Mucosa of descending colon (tissue), 3 donors: ENCODE results near the gene PSMD3. TPM values are rescaled to one million over a fixed set of nuclear protein-coding genes. Genes with fewer than 3 reads are reported as not detected.

Source experiments
- ATAC-seq: fragments of 200-7000 bp; cut with Tn5 transposase; one replicate; pipeline ENCODE4 v1.9.1; 2020; ENCODE audit warnings: mild to moderate bottlenecking, moderate library complexity
- DNase-seq, 3 donors: peaks; one replicate each; pipeline ENCODE4 v3.0.0-alpha.2; 2020
- H3K36me3 ChIP-seq: fragments of 200-600 bp; one replicate; pipeline ENCODE4 v1.8.0; 2021; ENCODE audit warnings: low read depth, mild to moderate bottlenecking
- H3K4me1 ChIP-seq: fragments of 200-600 bp; one replicate; pipeline ENCODE4 v1.8.0; 2021; ENCODE audit warnings: low read depth, mild to moderate bottlenecking
- H3K4me3 ChIP-seq: fragments of 200-600 bp; one replicate; pipeline ENCODE4 v1.8.0; 2021; ENCODE audit warnings: mild to moderate bottlenecking
- H3K9me3 ChIP-seq: fragments of 200-600 bp; one replicate; pipeline ENCODE4 v1.8.0; 2021; ENCODE audit warnings: mild to moderate bottlenecking
- intact Hi-C, 2 donors: fragments of 100-400 bp; cut with DNase I in 1 of 2; cut with micrococcal nuclease in 1 of 2; formaldehyde crosslinking; loops; one replicate each; pipeline versions ENCODE4 v1.11.0 to v1.11.1; 2022; cut with DNase I, micrococcal nuclease
- total RNA-seq, 3 donors: library from RNA; stranded (reverse); fragmentation: NEBNext Ultra II Directional in 2 of 3; extraction: Animal tissue kit (Norgen Biotek cat#: 25700) in 2 of 3; gene quantifications; one replicate each; pipeline versions ENCODE4 v1.2.1 to v1.2.4, GENCODE V29; 2021 to 2023
- TF ChIP-seq, protein P1 (sequence below): fragments of 200-600 bp; IDR thresholded peaks from one replicate; pipeline ENCODE4 v1.8.0; 2022; ENCODE audit warnings: antibody characterized with exemption, mild to moderate bottlenecking
- donor health status: DM: no; HTN: no; CAD: no; lungs with moderate emphysema.
- donor health status: DM: no; HTN: no; CAD: no.
- donor health status: DM: no; HTN: yes; CAD: no.

The PSMD3 gene
- total RNA-seq, 3 donors from 2014 or later, result 96.0 to 126 (median 96.8) TPM

DNA sequence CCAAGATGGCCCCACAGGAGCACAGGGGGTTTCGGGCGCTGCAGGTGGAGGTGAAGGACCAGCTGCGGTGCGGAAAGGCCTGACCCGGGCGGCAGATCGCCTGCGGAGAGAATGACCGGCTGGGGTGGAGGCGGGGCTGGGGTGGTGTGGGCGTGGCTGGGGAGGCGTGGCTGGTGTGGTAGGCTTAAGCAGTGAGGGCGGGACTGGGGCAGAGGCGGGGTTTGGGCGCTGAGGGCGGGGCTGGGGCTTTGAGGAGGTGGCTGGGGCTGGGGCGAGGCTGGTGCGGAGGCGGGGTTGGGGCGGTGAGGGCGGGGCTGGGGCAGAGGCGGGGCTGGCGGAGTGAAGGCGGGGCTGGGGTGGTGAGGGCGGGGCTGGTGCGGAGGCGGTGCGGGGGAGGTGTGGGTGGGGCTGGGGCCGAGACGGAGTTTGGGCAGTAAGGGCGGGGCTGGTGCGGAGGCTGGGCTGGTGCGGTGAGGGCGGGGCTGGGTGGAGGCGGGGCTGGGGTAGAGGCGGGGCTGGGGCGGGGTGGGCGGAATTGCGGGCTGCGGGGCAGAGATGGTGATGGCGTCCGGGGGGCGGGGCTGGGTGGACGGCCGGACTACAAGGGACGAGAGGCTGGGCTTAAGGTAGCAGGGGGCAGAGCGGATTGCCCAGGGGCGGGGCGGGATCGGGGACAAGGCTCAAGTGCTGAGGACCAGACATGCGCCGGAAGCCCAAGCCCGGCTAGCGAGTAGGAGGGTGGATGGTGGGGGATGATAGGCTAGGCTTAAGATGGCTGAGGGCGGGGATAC, 27.7 kb upstream of the PSMD3 start:
- no peaks in the 10 kb centered on the region for H3K9me3 ChIP-seq
- DNase-seq (peak; percentile 99), ATAC-seq (peak; percentile 91)
- no peaks in the 10 kb centered on the region for H3K4me1 ChIP-seq
- intact Hi-C loops, result no loop called here
- TF ChIP-seq, protein P1, sequence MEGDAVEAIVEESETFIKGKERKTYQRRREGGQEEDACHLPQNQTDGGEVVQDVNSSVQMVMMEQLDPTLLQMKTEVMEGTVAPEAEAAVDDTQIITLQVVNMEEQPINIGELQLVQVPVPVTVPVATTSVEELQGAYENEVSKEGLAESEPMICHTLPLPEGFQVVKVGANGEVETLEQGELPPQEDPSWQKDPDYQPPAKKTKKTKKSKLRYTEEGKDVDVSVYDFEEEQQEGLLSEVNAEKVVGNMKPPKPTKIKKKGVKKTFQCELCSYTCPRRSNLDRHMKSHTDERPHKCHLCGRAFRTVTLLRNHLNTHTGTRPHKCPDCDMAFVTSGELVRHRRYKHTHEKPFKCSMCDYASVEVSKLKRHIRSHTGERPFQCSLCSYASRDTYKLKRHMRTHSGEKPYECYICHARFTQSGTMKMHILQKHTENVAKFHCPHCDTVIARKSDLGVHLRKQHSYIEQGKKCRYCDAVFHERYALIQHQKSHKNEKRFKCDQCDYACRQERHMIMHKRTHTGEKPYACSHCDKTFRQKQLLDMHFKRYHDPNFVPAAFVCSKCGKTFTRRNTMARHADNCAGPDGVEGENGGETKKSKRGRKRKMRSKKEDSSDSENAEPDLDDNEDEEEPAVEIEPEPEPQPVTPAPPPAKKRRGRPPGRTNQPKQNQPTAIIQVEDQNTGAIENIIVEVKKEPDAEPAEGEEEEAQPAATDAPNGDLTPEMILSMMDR, result no peak
- no peaks in the 10 kb centered on the region for H3K36me3 ChIP-seq
- H3K4me3 ChIP-seq, result no peak overlapping the region

DNA sequence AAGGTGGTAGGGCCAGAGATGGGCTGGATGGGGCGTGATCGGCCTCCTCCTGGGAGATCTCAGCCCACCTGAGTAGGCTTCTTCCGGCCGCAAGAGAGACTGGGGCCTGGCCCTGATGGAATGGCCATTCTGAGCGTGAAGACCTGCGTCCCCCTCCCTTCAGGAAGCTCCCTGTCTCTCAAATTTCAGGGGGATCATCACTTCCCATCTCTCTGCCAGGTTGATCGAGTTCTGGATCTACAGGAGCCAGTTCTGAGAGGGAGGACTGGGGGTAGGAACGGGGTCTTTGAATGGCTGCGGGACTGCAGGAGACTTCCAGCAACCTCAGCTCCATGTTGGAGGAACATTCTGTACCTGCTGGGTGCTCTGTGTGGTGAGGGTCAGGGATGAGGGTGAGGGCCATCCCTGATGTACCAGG, 27.1 kb upstream of the PSMD3 start:
- Histone ChIP-seq H3K9me3 (no peaks in the 10 kb centered on the region), H3K4me1 (no peaks in the 10 kb centered on the region), H3K4me3 (no peak overlapping the region), H3K36me3 (no peaks in the 10 kb centered on the region)
- ATAC-seq, result no peak
- intact Hi-C loops, result no loop called here
- TF ChIP-seq, protein P1, result no peak
- DNase-seq, result no peak

DNA sequence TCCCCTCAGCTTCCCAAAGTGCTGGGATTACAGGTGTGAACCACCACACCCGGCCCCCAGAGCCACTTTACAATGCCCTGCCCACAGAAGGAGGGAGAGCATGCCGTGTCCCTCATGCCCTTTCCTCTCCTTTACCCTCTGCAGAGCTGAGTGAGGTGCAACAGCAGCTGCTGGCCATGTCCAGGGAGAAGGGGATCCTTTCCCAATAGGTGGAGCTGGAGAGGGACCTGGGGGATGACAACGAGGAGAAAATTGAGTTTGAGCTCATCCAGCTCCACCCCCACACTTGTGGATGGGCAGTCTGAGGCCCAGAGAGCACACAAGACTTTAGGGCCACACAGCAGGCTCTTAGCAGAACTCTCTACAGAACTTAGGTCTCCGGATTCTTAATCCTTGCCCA, 25.7 kb upstream of the PSMD3 start:
- peaks cover 4% of the 10 kb centered on the region for H3K4me1 ChIP-seq
- intact Hi-C loops, result no loop called here

DNA sequence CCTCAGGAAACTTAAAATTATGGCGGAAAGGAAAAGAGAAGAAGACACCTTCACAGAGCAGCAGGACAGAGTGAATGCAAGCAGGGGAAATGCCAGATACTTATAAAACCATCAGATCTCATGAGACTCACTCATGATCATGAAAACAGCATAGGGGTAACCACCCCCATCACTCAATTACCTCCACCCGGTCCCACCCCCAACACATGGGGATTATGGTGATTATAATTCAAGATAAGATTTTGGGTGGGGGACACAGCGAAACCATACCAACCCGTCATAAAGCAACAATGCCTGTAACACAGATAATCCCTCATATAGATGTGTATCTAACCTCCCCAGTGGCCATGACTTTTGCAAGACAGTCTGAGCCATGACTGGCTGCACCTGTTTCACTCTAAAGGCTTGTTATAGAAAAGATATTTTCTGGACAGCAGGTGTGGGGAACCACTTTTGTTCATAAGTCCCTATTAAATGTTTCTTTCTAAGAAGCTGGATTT, 24.8 kb upstream of the PSMD3 start:
- Histone ChIP-seq H3K36me3 (no peaks in the 10 kb centered on the region), H3K9me3 (no peaks in the 10 kb centered on the region), H3K4me3 (no peak overlapping the region), H3K4me1 (peaks cover 9% of the 10 kb centered on the region)
- intact Hi-C loops, result no loop called here
- TF ChIP-seq, protein P1, result no peak
- ATAC-seq (no peak), DNase-seq (no peak)

More for the DNA sequence above, 25.7 kb upstream of the PSMD3 start:
- DNase-seq (no peak), ATAC-seq (no peak)
- H3K36me3 ChIP-seq, result no peaks in the 10 kb centered on the region
- H3K9me3 ChIP-seq, result no peaks in the 10 kb centered on the region
- no peak overlapping the region for H3K4me3 ChIP-seq
- TF ChIP-seq, protein P1, result no peak

DNA sequence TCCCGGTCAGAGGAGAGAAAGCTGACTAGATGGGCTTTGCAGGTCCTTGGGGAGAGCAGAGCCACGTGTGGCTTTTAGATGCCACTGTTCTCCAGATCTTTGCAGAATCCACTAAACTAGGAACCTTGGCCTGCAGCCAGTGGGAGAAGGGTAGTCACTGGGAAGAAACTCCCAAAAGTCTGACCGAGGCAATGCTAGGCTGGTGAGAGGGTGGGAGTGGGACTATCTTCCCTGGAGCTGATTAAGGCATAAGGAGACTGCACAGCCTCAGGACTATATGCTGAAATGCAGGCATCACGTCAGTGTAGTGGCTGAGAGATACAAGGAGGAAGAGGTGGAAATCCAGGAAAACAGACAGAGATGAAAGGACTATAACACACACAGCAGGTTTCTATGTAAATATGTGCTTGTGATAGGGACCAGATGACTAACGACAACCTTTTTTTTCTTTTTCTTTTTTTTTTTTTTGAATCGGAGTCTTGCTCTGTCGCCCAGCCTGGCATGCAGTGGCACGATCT, 20.0 kb upstream of the PSMD3 start:
- H3K4me3 ChIP-seq, result no peak overlapping the region
- no peaks in the 10 kb centered on the region for H3K9me3 ChIP-seq
- intact Hi-C loops, result no loop called here
- DNase-seq (peak in 1 of 3 donors; percentile 41), ATAC-seq (peak; percentile 74)
- peaks cover 9% of the 10 kb centered on the region for H3K4me1 ChIP-seq
- no peaks in the 10 kb centered on the region for H3K36me3 ChIP-seq
- TF ChIP-seq, protein P1, result no peak
